ENCODE data around the gene LINC00305. TPM values are rescaled to one million over a fixed set of nuclear protein-coding genes. Genes with fewer than 3 reads are reported as not detected.

The LINC00305 gene
- total RNA-seq, 4 donors from 2014 or later = not detected

DNA sequence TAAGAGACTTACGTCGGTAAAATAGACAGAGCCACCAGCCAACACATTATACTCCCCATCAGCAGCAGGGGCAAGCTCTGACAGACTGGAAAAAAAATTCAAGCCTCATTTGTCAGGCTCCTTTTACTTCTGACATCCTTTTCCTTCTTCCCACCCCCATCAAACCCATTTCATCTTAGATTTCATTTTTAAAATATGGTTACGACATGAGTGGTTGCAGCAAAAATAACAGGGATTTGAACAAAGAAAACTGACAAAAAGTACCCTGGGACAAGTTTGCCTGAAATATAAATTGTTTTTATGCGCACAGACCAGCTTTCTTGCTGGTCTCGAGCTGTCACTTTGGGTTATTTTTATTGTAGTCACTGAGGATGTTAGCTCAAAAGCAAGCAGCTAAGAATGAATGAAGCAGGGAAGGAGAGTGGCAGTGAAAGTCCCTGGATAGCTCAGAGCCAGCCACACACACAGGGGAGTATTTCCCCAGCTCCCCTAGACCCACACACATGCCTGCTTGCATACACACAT lies 30.7 kb upstream of the LINC00305 start:
- H3K9me3 ChIP-seq = no peaks in the 10 kb centered on the region
- DNase-seq (ENCODE audit: low spot score in 2 of 2) = no peak
- no peaks in the 10 kb centered on the region for H3K36me3 ChIP-seq
- TF ChIP-seq POLR2AphosphoS5 (IDR thresholded peaks at IDR 0.05) = no peak
- no peak for TF ChIP-seq EP300 (IDR thresholded peaks at IDR 0.05)
- TF ChIP-seq, protein P1, sequence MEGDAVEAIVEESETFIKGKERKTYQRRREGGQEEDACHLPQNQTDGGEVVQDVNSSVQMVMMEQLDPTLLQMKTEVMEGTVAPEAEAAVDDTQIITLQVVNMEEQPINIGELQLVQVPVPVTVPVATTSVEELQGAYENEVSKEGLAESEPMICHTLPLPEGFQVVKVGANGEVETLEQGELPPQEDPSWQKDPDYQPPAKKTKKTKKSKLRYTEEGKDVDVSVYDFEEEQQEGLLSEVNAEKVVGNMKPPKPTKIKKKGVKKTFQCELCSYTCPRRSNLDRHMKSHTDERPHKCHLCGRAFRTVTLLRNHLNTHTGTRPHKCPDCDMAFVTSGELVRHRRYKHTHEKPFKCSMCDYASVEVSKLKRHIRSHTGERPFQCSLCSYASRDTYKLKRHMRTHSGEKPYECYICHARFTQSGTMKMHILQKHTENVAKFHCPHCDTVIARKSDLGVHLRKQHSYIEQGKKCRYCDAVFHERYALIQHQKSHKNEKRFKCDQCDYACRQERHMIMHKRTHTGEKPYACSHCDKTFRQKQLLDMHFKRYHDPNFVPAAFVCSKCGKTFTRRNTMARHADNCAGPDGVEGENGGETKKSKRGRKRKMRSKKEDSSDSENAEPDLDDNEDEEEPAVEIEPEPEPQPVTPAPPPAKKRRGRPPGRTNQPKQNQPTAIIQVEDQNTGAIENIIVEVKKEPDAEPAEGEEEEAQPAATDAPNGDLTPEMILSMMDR (IDR thresholded peaks at IDR 0.05) = no peak
- TF ChIP-seq POLR2A (IDR thresholded peaks at IDR 0.05) = no peak
- WGBS = 55% methylated on average over 5 of the region's 5 CpGs
- H3K4me1 ChIP-seq = no peaks in the 10 kb centered on the region
- no peak overlapping the region for H3K27ac ChIP-seq
- H3K27me3 ChIP-seq = no peaks in the 10 kb centered on the region
- no peak overlapping the region for H3K4me3 ChIP-seq

DNA sequence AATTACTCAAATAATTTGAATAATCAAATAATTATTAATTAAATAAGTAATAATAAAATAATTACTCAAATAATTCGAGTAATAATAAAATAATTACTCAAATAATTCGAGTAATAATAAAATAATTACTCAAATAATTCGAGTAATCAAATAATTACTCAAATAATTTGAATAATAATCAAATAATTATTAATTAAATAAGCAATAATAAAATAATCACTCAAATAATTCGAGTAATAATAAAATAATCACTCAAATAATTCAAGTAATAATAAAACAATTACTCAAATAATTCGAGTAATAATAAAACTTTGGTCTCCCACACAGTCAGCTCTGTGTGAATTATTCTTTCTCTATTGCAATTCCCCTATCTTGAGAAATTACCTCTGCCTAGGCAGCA lies 30.0 kb upstream of the LINC00305 start:
- no peak overlapping the region for H3K27ac ChIP-seq
- H3K9me3 ChIP-seq = no peaks in the 10 kb centered on the region
- no peaks in the 10 kb centered on the region for H3K4me1 ChIP-seq
- H3K27me3 ChIP-seq = no peaks in the 10 kb centered on the region
- no peaks in the 10 kb centered on the region for H3K36me3 ChIP-seq
- 84% methylated on average over 5 of the region's 5 CpGs for WGBS
- DNase-seq (ENCODE audit: low spot score in 2 of 2) = no peak
- no peak for TF ChIP-seq POLR2AphosphoS5 (IDR thresholded peaks at IDR 0.05)
- no peak for TF ChIP-seq EP300 (IDR thresholded peaks at IDR 0.05)
- no peak for TF ChIP-seq POLR2A (IDR thresholded peaks at IDR 0.05)
- TF ChIP-seq, protein P1 (IDR thresholded peaks at IDR 0.05) = no peak
- H3K4me3 ChIP-seq = no peak overlapping the region

DNA sequence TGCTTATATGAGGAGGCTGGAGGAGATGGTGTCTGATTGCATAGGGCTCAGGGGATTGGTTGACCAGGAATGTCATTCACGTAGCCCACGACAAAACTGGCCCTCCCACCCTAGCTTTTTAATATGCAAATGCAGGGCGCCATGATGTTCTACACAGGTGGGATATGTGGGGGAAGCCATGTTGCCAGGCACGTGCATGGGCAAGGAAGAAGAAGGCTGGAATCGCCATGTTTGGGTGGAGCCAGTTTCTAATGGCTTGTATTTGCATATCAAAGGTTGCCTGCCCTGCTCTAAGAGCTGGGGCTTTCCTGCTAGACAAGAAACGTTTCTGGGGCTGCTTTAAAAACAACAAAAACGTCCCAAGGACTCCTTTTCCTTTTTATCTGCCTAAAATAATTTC lies 26.5 kb upstream of the LINC00305 start:
- 75% methylated on average over 7 of the region's 7 CpGs for WGBS
- DNase-seq (ENCODE audit: low spot score in 2 of 2) = no peak
- H3K4me3 ChIP-seq = no peak overlapping the region

DNA sequence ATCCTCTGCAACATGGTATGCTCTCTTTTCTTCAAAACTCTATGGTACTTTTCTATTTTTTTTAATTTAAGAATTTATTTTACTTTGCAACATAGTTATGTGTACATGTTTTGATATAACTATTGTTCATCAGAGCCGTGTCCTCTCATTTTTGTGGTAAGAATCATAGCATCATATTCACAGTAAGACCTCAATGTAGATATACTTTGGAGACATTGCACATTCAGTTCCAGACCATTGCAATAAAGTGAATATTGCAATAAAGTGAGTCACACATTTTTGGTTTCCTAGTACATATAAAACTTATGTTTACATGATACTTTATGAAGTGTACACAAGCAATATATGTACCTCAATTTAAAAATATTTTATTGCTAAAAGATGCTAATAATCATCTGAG lies 22.7 kb upstream of the LINC00305 start:
- DNase-seq (ENCODE audit: low spot score in 2 of 2) = no peak
- peaks cover 5% of the 10 kb centered on the region for H3K9me3 ChIP-seq
- no peaks in the 10 kb centered on the region for H3K4me1 ChIP-seq
- H3K27me3 ChIP-seq = no peaks in the 10 kb centered on the region
- TF ChIP-seq POLR2A (IDR thresholded peaks at IDR 0.05) (no peak), EP300 (IDR thresholded peaks at IDR 0.05) (no peak), POLR2AphosphoS5 (IDR thresholded peaks at IDR 0.05) (no peak)
- TF ChIP-seq, protein P1 (IDR thresholded peaks at IDR 0.05) = no peak
- H3K27ac ChIP-seq = no peak overlapping the region
- no peak overlapping the region for H3K4me3 ChIP-seq
- WGBS = 95% methylated on average over 1 of the region's 1 CpG
- H3K36me3 ChIP-seq = no peaks in the 10 kb centered on the region

More for the DNA sequence above, 26.5 kb upstream of the LINC00305 start:
- no peaks in the 10 kb centered on the region for H3K4me1 ChIP-seq
- no peaks in the 10 kb centered on the region for H3K27me3 ChIP-seq
- H3K27ac ChIP-seq = no peak overlapping the region
- TF ChIP-seq POLR2A (IDR thresholded peaks at IDR 0.05) = no peak
- no peak for TF ChIP-seq POLR2AphosphoS5 (IDR thresholded peaks at IDR 0.05)
- TF ChIP-seq, protein P1 (IDR thresholded peaks at IDR 0.05) = no peak
- TF ChIP-seq EP300 (IDR thresholded peaks at IDR 0.05) = no peak
- no peaks in the 10 kb centered on the region for H3K36me3 ChIP-seq
- peaks cover 5% of the 10 kb centered on the region for H3K9me3 ChIP-seq

DNA sequence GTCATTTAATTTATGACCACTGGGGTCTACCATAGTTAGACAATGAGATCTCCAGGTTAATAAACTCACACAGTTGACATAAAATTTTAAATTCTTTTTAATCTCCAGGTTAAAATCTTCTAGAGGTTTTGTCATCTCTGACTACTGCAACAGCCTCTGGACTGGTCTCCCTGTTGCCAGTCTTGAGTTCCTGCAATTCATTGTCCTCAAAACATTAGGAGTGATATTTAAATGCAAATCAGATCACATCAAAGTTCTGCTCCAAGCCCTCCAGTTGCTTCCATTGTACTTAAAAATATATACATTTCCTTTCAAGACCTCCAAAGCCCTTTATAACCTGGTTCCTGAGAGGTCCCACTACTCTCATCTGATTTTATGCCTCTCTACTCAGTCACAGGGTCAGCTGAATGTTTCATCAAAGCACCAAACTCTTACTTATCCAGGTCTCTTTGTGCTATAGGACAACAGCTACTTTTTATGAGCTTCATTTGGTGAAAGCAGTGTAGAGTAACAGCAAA lies 18.6 kb upstream of the LINC00305 start:
- peaks cover 1% of the 10 kb centered on the region for H3K9me3 ChIP-seq
- TF ChIP-seq POLR2A (IDR thresholded peaks at IDR 0.05) (no peak), POLR2AphosphoS5 (IDR thresholded peaks at IDR 0.05) (no peak), EP300 (IDR thresholded peaks at IDR 0.05) (no peak)
- TF ChIP-seq, protein P1 (IDR thresholded peaks at IDR 0.05) = no peak
- no peak overlapping the region for H3K4me3 ChIP-seq
- no peaks in the 10 kb centered on the region for H3K36me3 ChIP-seq
- no peak for DNase-seq (ENCODE audit: low spot score in 2 of 2)
- no peaks in the 10 kb centered on the region for H3K27me3 ChIP-seq
- H3K4me1 ChIP-seq = no peaks in the 10 kb centered on the region
- H3K27ac ChIP-seq = no peak overlapping the region

All from suprapubic skin (tissue), 4 donors.